GM19328 (cell line): ENCODE measurements around the gene GPATCH8.
"Not testable (repeated sequence)": the region's sequence is repeated elsewhere in the genome, so short reads cannot be mapped to it uniquely, and the experiment has no call there.

ENCODE experiments used
- ATAC-seq: cut with Tn5 transposase; IDR thresholded peaks from one replicate; pipeline ENCODE4 v1.9.1; 2021; ENCODE audit warnings: mild to moderate bottlenecking, moderate library complexity; ENCODE audit not compliant: unreplicated experiment

Gene GPATCH8

DNA sequence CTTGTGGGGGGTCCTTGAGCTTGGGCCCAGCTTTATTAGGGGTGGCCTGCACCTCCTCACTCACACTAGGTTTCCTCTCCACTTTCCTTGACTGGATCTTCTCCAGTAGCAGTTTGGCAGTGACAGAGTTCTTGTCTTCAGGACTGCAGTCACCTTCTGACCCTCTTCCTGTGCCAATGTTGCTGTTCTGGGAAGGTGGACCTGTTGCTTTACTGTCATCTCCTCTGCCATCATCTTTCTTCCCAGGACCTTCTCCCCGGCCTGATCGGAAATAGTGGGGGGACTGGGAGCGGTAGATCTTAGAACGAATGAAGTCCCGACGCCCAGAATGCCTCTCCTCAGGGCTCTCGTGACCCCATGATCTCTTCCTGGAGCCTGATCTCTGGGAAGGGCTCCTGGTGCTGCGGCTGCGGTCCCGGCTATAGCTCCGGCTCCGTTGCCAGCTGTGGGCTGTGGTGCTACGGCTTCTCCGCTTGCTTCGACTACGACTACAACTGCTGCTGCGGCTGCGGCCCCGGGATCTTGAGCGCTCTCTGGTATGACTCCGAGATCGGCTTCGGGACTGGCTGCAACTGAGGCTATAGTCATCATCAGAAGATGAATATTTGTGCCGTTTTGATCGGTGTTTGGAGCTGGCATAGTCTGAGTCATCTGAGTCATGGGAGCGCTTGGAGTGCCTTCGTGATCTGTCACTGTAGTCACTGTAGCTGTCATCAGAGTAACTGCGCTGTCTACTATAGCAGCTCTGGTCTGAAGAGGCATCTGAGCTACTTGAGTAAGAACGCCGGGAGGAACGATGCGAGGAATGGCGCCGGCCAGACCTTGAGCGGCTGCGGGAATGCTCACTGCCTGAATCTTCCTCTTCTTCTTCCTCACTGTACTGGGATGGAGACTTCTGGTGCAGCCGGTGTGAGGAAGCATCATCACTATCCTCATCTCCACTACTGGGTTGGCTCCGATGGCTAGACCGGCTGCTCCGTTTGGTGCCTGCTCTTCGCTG lies 104.2 kb downstream of the GPATCH8 start:
- ATAC-seq: no peak

DNA sequence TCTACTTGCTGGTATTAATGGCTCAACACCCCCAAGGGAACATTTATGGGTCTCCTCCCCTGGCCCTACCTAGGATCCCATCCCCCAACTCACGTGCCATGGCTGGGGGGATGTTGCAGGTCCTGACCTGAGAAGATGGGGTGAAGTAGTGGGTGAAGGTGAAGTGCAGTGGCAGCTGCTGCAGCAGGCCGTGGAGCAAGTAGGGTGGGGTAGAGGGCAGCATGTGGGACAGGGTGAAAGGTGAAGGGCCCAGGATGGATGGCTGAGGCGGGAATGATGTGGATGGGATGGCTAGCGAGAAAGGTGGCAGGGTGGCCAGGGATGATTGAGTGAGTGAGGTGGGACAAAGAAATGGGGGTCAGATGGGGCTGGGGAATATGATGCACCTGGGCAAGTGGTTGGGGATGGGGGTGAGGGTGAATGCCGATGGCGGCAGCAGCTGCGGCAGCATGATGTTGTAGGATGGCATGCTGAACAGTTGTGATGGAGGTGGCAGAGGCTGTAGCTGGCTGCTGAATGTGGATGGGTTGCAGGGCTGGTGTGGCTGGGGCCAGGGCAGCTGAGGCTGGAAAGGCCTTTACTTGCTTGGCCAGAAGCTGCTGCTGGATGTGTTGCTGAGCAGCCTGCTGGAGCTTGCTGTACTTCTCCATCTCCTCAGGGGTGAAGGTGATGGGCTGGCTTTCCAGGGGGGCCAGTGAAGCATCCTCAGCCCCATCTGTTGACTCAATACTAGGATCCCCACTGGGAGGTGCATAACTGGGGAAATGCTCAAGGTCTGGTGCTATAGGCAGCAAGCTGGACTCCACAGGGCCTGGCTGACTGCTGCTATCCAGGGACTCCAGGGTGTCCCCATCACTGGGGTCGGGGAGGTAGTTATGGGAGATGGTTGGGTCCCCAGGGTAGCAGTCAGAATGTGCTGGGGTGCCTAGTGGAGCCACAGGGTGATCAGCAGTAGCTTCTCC lies 105.4 kb downstream of the GPATCH8 start:
- no peak for ATAC-seq

DNA sequence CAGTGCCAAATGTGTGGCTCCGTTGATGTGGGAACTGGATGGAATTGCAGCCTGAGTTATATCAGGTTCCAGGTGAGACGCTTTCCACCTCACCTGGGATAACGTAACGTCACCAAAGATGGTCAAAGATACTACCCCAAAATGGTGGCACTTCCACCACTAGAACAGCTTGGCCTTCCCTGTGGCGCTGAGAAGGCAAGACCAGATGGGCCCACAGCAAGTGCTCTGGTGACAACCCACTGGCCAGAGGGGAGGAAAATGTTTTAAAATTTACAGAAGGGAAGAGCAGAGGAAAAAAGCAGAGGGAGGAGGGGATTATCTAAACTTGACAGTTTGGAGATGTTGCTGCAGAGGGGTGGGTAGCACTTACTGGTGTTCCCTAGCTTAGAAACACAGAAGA lies 106.3 kb downstream of the GPATCH8 start:
- ATAC-seq: no peak

DNA sequence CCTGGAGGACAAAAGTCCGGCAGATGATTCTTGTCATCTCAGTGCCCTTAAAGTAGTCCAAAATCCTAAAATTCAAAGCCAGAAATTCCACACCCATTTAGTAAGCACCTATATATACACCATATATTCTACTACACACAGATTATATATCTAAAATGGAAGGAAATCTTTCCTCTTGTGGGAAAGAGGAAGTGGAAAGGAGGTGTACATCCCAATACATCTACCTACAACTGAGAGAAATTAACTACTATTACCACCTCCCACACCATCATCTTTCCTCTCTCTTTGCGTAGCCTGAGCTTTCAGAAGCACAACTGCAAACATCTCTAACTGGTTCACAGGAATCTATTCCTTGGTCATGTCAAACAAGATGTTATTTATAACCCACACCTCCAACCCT lies 108.4 kb downstream of the GPATCH8 start:
- ATAC-seq: no peak

DNA sequence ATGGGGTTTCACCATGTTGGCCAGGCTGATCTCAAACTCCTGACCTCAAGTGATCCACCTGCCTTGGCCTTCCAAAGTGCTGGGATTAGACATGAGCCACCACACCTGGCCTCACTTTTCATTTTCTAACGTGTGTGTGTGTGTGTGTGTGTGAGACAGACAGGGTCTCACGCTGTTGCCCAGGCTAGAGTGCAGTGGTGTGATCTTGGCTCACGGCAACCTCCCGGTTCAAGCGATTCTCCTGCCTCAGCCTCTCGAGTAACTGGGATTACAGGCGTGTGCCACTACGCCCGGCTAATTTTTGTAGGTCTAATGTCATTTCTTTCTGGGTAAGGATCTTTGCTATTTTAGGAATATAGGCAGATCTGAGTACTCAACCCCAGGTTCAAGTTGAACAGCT lies 109.1 kb downstream of the GPATCH8 start:
- not testable (repeated sequence) for ATAC-seq

DNA sequence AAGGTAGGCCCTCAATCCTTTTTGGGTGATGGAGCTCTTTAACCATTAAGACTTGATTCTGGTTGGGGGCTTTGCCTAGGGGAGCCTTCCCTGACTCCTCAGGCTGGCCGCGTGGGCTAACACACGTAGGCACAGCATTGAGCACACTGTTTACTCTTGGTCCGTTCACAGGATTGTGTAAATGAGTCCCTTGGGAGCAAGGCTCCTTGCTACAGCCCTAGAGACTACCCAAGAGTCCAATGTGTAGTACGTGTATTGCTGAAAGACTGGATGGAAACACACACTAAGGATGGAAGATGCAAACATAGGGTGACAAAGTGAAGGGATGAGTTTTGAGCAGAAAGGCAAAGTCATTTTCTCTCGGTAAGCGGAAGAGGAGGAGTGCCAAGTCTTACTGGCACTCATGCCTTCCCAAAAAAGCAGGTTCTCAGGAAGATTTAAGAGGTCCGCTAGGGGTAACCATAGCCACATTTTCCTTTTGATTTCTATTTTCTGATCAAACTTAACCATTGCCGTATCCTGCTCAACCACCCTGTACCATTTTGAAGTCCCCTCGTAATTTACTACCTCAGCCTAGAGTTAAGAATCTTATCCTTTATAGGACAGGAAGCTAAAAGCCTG lies 112.8 kb downstream of the GPATCH8 start:
- no peak for ATAC-seq

DNA sequence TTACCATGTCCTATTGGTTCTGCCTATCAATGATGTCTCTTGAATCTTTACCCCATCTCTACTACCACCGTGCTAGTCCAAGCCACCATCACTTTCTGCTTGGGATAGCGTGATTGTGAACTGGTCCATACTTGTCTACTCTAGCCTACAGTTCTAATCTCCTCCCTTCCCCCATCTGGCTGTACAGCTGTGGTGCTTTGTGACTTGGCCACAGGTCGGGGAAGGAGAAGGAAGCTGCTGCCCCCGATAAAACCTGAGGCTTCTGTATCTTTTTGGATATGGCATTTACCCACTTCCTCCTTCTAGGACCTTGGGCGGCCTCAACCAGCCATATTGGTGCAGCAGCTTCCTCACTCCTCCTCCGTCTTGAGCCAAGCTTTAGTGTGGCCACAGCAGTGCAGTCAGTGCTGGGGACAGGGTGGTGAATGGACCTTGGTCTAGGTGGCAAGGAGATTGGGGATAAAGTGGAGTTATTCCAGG lies 113.4 kb downstream of the GPATCH8 start:
- no peak for ATAC-seq

DNA sequence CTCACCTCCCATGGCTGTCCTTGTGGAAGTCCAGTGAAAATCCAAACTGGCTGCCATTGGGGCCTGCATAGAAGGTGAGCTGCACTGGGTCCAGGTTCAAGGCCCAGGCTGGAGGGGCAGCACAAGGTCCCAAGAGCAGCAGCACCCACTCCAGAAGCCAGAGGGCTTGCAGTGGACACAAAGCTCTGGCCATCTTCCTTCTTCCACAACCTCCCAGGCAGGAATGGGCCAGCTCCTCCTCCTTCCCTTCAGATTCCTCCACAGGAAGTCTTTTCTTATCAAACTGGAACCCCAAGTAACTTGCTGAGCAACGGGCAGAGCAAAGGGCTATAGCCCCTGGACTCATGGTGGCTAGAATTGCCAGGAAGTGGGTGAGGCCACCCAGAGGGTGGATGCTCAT lies 113.9 kb downstream of the GPATCH8 start, which contains the start of gene ITGA2B:
Gene ITGA2B (minus strand): TSS at position 369 of the 400 bp plus-strand sequence. CDS start 176 bp downstream, at position 193.
- no peak for ATAC-seq

DNA sequence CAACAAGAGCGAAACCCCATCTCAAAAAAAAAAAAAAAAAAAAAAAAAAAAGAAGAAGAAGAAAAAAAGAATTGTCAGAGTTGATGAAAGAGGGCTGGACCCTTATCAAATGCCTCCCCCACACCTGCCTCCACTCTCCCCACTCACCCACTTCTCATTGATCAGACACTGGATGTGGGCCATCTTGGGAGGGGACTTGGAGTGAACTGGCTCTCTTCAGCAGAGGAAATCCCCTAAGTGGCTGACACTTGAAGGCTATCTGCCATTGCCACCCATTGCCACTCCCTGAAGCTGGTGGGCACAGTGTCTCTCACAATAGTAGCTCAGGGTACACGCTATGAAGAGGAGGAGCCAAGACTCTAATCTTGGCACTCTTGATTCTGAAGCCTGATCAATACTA lies 115.4 kb downstream of the GPATCH8 start:
- ATAC-seq: no peak

DNA sequence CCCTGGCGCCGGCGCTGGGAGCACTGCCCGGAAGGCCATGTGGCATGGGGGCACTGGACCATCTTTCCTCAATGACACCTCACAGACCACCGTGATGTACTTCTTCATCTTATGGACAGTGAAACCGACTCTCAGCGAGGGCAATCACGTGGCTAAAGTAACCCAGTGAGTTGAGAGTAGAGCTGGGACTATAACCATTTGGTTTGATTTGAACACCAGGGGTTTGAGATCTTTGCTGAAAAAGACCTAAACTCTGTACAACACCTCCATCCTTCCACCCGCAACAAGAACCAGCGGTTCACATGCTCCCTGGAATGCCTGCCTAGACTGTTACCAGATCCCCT lies 117.1 kb downstream of the GPATCH8 start:
- no peak for ATAC-seq

DNA sequence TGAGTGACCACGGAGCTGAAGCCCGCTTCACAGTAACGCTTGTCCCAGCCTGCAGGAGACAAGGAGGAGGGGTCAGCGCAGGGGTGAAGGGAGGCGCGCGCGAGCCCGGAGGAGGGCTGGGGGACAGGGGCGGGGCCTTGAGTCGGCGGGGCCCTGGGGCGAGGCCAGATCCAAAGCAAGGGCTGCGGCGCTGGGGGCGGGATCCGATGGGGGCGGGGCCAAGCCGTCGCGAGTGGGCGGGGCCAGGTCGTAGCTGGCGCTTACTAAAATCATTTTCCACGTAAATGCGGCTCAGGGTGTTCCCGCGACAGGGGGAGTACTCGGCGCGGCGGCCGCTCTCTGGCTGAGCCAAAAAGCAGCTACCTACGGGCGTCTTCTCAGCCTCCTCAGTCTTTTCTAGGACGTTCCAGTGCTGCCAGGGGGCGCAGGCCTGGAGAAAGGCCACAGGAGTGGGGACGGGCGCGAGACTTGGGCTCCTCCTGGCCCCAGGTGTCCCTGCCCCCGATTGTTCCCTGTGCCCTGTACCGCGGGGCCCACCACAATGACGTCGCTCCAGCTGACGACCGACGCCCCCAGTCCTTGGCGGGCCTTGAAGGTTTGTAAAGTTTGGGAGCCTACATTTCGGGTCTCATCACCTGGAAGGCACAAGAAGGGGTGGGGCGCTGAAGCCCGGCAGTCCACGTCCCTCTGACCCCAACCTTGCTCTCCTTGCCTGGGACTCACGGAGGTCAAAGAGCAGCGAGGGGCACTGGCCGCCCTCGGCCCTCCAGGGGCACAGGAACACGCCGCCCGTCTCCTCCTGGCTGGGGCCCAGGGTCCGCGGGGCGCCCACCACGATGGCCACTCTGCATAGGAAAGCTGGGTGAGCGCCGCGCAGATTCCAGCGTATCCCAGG lies 117.7 kb downstream of the GPATCH8 start:
- ATAC-seq: no peak

DNA sequence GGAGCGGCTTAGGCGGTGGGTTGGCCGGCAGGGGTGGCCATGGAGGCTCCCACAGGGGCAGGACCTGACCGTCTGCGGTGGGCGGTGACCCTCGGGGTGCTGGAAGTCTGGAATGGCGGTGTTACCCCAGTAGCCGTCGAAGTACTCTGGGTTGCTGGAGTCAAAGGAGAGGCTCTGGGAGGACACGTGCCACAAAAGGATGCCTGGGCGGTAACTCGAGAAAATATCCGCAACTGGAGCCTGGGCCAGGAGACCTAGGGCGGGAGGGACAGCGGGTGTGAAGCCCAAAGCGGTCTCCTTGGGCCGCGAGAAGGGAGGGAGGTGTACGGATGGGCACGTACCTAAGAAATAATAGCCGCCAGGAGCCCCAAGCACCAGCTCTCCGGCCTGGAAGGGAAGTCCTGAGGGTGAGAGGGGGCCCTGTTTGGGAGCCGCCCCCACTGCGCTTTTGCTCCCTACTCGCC lies 118.4 kb downstream of the GPATCH8 start:
- ATAC-seq: no peak

DNA sequence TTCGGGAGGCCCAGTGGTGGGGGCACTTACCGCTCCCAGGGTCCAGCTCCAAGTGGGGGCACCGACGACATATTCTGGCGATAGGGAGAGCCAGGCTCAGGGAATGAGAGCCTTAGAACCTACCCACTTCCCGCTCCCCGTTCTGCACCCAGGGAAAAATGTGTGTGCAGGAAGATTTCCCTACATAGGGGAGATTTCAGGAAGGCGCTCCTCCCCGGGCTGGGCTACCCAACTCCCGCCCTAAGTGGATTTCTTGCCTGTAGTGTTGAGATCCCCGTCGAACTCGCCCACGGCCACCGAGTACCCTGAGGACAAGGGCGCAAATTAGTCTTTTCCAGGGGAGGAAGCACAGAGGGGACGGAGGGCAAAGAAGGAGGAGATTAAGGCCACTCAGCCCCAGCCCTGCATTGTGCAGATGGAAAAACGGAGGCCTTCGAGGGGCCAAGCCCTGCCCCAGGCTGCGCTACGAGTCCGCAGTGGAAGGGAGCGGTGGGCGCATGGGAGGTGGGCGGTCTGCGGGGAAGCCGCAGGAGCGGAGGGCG lies 118.9 kb downstream of the GPATCH8 start:
- no peak for ATAC-seq

DNA sequence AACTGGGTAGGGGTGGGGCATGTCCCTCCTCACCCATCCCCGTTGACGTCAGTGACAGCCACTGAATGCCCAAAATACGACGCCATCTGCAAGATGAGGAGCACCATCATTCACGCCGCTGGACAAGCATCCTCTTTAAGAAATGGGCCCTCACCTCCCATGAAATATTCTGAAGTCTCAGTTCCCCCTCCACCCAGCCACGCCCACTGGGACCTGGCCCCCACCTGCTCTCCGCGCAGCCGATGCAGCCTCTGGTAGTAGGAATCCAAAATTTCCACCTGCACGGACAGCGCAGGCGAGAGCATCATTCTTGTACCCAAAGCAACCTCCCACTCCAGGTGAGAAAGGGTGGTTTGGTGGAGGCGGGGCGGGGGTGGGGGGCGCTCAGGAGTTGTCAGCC lies 119.3 kb downstream of the GPATCH8 start:
- ATAC-seq: no peak

DNA sequence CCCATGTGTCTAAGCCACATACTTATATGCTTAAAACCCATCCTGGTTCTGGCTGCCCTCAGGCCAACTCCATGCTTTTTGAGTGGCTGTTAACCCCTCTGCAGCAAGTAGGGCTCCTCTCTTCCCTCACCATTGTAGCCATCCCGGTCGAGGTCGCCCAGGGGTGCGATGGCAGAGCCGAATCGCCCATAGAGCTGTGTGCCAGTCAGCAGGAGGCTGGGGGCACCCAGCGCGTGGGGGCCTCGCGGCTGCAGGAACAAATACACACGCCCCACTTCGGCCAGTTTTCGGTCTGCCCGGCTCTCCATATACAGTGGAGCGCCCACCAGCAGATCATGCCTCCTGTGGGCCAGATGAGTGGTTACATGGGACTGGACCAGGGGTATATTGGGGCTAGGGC lies 119.8 kb downstream of the GPATCH8 start:
- ATAC-seq: no peak

DNA sequence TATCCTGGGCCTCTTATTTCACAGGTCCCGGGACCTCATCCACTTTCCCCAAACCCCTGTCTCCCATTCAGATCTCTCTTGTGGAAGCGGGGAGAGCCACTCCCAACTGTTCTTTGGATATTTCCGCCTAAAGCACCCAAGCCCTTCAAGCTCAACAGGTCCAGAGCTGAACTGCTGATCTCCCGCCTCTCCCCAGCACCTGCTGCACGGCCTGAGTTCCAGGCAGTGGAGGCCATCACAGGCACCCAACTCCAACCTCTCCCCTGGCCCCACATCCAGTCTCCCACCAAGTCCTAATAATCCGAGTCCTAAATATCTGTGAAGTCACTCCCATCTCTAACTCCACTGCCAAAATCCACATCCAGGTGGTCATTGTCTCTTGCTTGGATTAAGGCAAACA lies 120.3 kb downstream of the GPATCH8 start:
- no peak for ATAC-seq

DNA sequence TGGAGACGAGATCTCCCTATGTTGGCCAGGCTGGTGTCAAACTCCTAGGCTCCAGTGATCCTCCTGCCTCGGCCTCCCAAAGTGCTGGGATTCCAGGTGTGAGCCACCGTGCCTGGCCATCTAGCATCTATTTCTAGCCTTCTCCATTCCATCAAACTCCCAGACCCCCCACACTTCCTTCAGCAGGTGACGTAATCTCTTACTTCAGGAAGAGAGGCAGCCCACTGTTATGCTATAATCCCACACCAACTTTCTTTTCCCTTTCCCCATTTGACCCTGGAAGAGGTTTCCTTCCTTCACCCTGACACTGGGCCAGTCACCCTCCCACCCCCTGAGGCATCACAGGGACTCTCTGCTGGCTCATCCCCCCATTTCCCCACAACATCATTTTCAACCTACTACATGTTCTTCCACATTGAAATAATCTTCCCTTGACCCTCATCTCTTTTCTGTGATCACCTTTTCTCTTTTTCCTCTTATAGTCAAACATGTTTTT lies 121.3 kb downstream of the GPATCH8 start:
- no peak for ATAC-seq

DNA sequence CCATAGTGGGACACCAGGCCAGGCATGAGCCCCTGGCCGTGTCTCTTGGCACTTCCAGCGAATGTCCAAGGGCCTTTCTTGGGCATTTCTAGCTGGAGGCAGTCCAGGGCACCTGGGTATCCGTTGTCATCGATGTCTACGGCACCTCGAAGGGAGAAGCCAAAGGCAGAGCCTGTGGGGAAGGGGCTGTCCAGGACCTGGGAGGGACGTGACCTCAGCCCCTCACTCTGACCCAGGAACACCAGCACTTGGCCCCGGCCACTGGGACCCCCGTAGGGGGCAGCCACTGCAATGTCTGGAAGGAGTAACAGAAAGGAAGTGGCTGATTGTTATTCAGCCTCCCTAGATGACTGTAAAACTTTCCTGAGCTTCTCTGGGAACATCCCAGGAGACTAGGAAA lies 122.4 kb downstream of the GPATCH8 start:
- no peak for ATAC-seq

DNA sequence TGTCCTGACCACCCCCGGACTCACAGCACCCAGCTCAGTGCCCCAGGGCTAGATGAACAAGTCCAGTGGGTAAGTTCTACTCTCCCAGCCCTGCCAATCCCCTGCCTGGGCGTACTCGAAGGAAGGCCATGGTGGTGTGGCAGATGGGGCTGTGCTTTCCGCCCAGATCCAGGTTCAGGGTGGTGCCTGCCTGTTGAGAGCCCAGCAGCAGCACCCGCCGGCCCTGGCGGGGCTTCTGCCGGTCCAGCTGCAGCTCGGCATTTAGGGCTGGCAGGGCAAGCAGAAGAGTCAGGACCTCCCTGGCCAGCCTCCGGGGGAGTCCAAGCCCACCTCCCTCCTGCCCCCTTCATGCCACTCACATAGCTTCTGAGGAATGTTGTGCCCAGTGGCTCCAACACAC lies 123.3 kb downstream of the GPATCH8 start:
- no peak for ATAC-seq
